ENCODE measurements around the gene DUOX2. TPM values are rescaled to one million over a fixed set of nuclear protein-coding genes. Genes with fewer than 3 reads are reported as not detected.

Gene DUOX2
- total and polyA plus RNA-seq, 4 donors: 1.0 to 3.8 (median 2.1) TPM

GRCh38 chr15:45143056-45143455 is 29.1 kb upstream of the DUOX2 start:
- Histone ChIP-seq H3K27ac (ENCODE audit: low read depth in 1 of 2, low read length in 1 of 2) (no peak overlapping the region), H3K36me3 (ENCODE audit: control insufficient read depth in 4 of 4, insufficient read depth in 4 of 4, low read length in 4 of 4) (peaks cover 0 to 10% (median 0%) of the 10 kb centered on the region in 4 donors), H3K4me1 (ENCODE audit: control insufficient read depth in 5 of 5, insufficient read depth in 5 of 5, low read length in 5 of 5) (peaks cover 0 to 11% (median 0%) of the 10 kb centered on the region in 5 donors), H3K9ac (ENCODE audit: insufficient read depth in 1 of 2, low read length in 2 of 2) (no peak overlapping the region), H3K9me3 (ENCODE audit: control insufficient read depth in 4 of 4, insufficient read depth in 3 of 4, low read length in 3 of 4) (no peaks in the 10 kb centered on the region), H3K27me3 (ENCODE audit: control insufficient read depth in 3 of 3, insufficient read depth in 3 of 3, low read length in 2 of 3) (peaks cover 0 to 3% (median under 1%) of the 10 kb centered on the region in 3 donors), H3K4me3 (no peak overlapping the region)
- no peak for DNase-seq
- no peak for TF ChIP-seq CTCF (IDR thresholded peaks at IDR 0.05; ENCODE audit: control extremely low read depth, extremely low read depth)
- no peak for ATAC-seq (ENCODE audit: insufficient read depth, low FRiP score)
- WGBS, 2 donors: 83 to 87% methylated on average over 7 of the region's 7 CpGs

GRCh38 chr15:45141386-45141785 is 27.4 kb upstream of the DUOX2 start:
- DNase-seq (no peak), ATAC-seq (ENCODE audit: insufficient read depth, low FRiP score) (no peak)
- WGBS, 2 donors: 82 to 90% methylated on average over 5 of the region's 5 CpGs
- peaks cover 0 to 7% (median 0%) of the 10 kb centered on the region in 4 donors for H3K36me3 ChIP-seq (ENCODE audit: control insufficient read depth in 4 of 4, insufficient read depth in 4 of 4, low read length in 4 of 4)
- peaks cover 0 to 13% (median 12%) of the 10 kb centered on the region in 3 donors for H3K27me3 ChIP-seq (ENCODE audit: control insufficient read depth in 3 of 3, insufficient read depth in 3 of 3, low read length in 2 of 3)
- TF ChIP-seq CTCF (IDR thresholded peaks at IDR 0.05; ENCODE audit: control extremely low read depth, extremely low read depth): no peak
- H3K9ac ChIP-seq (ENCODE audit: insufficient read depth in 1 of 2, low read length in 2 of 2): no peak overlapping the region
- peaks cover 0 to 8% (median 0%) of the 10 kb centered on the region in 5 donors for H3K4me1 ChIP-seq (ENCODE audit: control insufficient read depth in 5 of 5, insufficient read depth in 5 of 5, low read length in 5 of 5)
- no peak overlapping the region for H3K27ac ChIP-seq (ENCODE audit: low read depth in 1 of 2, low read length in 1 of 2)
- no peak overlapping the region for H3K4me3 ChIP-seq
- peaks cover 0 to 4% (median 0%) of the 10 kb centered on the region in 4 donors for H3K9me3 ChIP-seq (ENCODE audit: control insufficient read depth in 4 of 4, insufficient read depth in 3 of 4, low read length in 3 of 4)

GRCh38 chr15:45140557-45141250 is 26.7 kb upstream of the DUOX2 start:
- H3K9me3 ChIP-seq (ENCODE audit: control insufficient read depth in 4 of 4, insufficient read depth in 3 of 4, low read length in 3 of 4): peaks cover 0 to 4% (median 0%) of the 10 kb centered on the region in 4 donors
- no peak for DNase-seq
- no peak for TF ChIP-seq CTCF (IDR thresholded peaks at IDR 0.05; ENCODE audit: control extremely low read depth, extremely low read depth)
- no peak overlapping the region for H3K27ac ChIP-seq (ENCODE audit: low read depth in 1 of 2, low read length in 1 of 2)
- H3K4me1 ChIP-seq (ENCODE audit: control insufficient read depth in 5 of 5, insufficient read depth in 5 of 5, low read length in 5 of 5): peaks cover 0 to 8% (median 0%) of the 10 kb centered on the region in 5 donors
- no peak for ATAC-seq (ENCODE audit: insufficient read depth, low FRiP score)
- H3K4me3 ChIP-seq: no peak overlapping the region
- peaks cover 0 to 18% (median 15%) of the 10 kb centered on the region in 3 donors for H3K27me3 ChIP-seq (ENCODE audit: control insufficient read depth in 3 of 3, insufficient read depth in 3 of 3, low read length in 2 of 3)
- no peak overlapping the region for H3K9ac ChIP-seq (ENCODE audit: insufficient read depth in 1 of 2, low read length in 2 of 2)
- H3K36me3 ChIP-seq (ENCODE audit: control insufficient read depth in 4 of 4, insufficient read depth in 4 of 4, low read length in 4 of 4): peaks cover 0 to 7% (median 0%) of the 10 kb centered on the region in 4 donors
- WGBS, 2 donors: 95 to 98% methylated on average over 10 of the region's 10 CpGs
